ENCODE measurements around the gene G3BP2. TPM values are rescaled to one million over a fixed set of nuclear protein-coding genes. Genes with fewer than 3 reads are reported as not detected.

Gene G3BP2
- polyA plus RNA-seq, 4 donors: 135 to 181 (median 153) TPM

Other genes starting within 250 kb of the G3BP2 start
- 10 to 100 TPM; 40.9 to 57.0 (median 49.2) TPM for gene RCHY1, start 159.0 kb downstream of the G3BP2 start, polyA plus RNA-seq (ENCODE audit: insufficient read length in 4 of 4)
- 10 to 100 TPM; 16.2 to 34.2 (median 22.9) TPM for gene THAP6, start 158.9 kb downstream of the G3BP2 start, polyA plus RNA-seq (ENCODE audit: insufficient read length in 4 of 4)
- gene ODAPH, start 117.3 kb downstream of the G3BP2 start, polyA plus RNA-seq (ENCODE audit: insufficient read length in 4 of 4): under 1 TPM in 2 of 4 donors, not detected in 2; 0.27 to 0.69 TPM
- gene CDKL2, start 42.9 kb downstream of the G3BP2 start, polyA plus RNA-seq (ENCODE audit: insufficient read length in 4 of 4): 10 to 100 TPM; 10.6 to 13.9 (median 11.8) TPM
- gene USO1, start 51.2 kb upstream of the G3BP2 start, polyA plus RNA-seq (ENCODE audit: insufficient read length in 4 of 4): 10 to 100 TPM; 71.3 to 93.2 (median 81.3) TPM
- under 1 TPM in 2 of 4 donors, not detected in 2; 0.25 to 0.56 TPM for gene PPEF2, start 229.0 kb upstream of the G3BP2 start, polyA plus RNA-seq (ENCODE audit: insufficient read length in 4 of 4)

Data from left renal cortex interstitium (tissue), 4 donors.